GM12878 (cell line): ENCODE data around the gene CREB5.

Source experiments
- NFYB ChIP-seq: IDR thresholded peaks from 2 replicates; pipeline ENCODE4 v1.6.1; 2011; ENCODE audit warnings: low read depth, mild to moderate bottlenecking, low read length, improper control_type of control experiment, moderate library complexity; ENCODE audit not compliant: insufficient read depth
- POLR2A ChIP-seq: IDR thresholded peaks from 2 replicates; pipeline ENCODE4 v1.6.1; 2011; ENCODE audit warnings: low read depth, mild to moderate bottlenecking, low read length
- POLR2AphosphoS5 ChIP-seq: IDR thresholded peaks from 2 replicates; pipeline ENCODE4 v1.6.1; 2011; ENCODE audit warnings: mild to moderate bottlenecking, low read length, inconsistent platforms
- RCOR1 ChIP-seq: conservative IDR thresholded peaks from 2 replicates; pipeline ENCODE4 v1.6.1; 2012; ENCODE audit warnings: low read depth, low read length, improper control_type of control experiment
- TF ChIP-seq, protein P1 (sequence below): IDR thresholded peaks from 2 replicates; pipeline ENCODE4 v1.6.1; 2011; ENCODE audit warnings: low read depth, low read length, improper control_type of control experiment, borderline replicate concordance
- TF ChIP-seq, protein P2 (sequence below), 3 experiments: IDR thresholded peaks in 2 of 3; conservative IDR thresholded peaks in 1 of 3; 2 replicates each; pipeline ENCODE4 v1.5.1; 2011; ENCODE audit warnings: low read depth in 3 of 3, low read length in 3 of 3, mild to moderate bottlenecking in 3 of 3, control low read depth in 2 of 3, moderate library complexity in 2 of 3, inconsistent platforms in 1 of 3, mixed read lengths in 1 of 3; ENCODE audit not compliant: control insufficient read depth in 2 of 3, insufficient read depth in 1 of 3; ENCODE audit errors: extremely low read depth in 1 of 3
- TF ChIP-seq, protein P3 (sequence below): IDR thresholded peaks from 2 replicates; pipeline ENCODE4 v1.6.1; 2012; ENCODE audit warnings: mild to moderate bottlenecking, low read depth, low read length
- TF ChIP-seq, protein P4 (sequence below): IDR thresholded peaks from 2 replicates; pipeline ENCODE4 v1.6.1; 2012; ENCODE audit warnings: low read depth, low read length, improper control_type of control experiment

DNA sequence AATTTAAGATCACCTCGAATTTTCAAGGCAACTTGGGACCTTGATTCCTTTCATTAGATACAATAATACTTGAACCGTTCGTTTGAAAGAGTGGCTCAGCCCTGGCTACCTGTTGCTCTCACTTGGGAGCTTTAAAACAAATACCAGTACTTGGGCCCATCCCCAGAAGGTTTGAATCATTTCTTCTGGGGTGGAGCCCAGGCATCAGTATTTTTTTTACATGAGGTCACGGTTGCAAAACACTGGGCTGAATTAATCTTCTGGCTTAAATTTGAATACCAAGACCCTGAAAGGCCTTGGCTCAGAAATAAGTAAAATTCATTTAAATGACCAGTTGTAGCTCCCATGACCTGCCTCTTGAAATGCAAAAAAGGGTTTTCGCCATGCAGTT lies 214.9 kb downstream of the CREB5 start:
- TF ChIP-seq NFYB (no peak), POLR2AphosphoS5 (no peak), POLR2A (no peak), RCOR1 (no peak)
- TF ChIP-seq, protein P1, sequence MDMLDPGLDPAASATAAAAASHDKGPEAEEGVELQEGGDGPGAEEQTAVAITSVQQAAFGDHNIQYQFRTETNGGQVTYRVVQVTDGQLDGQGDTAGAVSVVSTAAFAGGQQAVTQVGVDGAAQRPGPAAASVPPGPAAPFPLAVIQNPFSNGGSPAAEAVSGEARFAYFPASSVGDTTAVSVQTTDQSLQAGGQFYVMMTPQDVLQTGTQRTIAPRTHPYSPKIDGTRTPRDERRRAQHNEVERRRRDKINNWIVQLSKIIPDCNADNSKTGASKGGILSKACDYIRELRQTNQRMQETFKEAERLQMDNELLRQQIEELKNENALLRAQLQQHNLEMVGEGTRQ, result no peak
- TF ChIP-seq, protein P2, sequence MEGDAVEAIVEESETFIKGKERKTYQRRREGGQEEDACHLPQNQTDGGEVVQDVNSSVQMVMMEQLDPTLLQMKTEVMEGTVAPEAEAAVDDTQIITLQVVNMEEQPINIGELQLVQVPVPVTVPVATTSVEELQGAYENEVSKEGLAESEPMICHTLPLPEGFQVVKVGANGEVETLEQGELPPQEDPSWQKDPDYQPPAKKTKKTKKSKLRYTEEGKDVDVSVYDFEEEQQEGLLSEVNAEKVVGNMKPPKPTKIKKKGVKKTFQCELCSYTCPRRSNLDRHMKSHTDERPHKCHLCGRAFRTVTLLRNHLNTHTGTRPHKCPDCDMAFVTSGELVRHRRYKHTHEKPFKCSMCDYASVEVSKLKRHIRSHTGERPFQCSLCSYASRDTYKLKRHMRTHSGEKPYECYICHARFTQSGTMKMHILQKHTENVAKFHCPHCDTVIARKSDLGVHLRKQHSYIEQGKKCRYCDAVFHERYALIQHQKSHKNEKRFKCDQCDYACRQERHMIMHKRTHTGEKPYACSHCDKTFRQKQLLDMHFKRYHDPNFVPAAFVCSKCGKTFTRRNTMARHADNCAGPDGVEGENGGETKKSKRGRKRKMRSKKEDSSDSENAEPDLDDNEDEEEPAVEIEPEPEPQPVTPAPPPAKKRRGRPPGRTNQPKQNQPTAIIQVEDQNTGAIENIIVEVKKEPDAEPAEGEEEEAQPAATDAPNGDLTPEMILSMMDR (IDR thresholded peaks at IDR 0.05 in 2 of 3, conservative IDR thresholded peaks at IDR 0.05 in 1 of 3; ENCODE audit: control insufficient read depth in 2 of 3, extremely low read depth in 1 of 3, insufficient read depth in 1 of 3, low read depth in 3 of 3, low read length in 3 of 3), result no peak
- TF ChIP-seq, protein P3, sequence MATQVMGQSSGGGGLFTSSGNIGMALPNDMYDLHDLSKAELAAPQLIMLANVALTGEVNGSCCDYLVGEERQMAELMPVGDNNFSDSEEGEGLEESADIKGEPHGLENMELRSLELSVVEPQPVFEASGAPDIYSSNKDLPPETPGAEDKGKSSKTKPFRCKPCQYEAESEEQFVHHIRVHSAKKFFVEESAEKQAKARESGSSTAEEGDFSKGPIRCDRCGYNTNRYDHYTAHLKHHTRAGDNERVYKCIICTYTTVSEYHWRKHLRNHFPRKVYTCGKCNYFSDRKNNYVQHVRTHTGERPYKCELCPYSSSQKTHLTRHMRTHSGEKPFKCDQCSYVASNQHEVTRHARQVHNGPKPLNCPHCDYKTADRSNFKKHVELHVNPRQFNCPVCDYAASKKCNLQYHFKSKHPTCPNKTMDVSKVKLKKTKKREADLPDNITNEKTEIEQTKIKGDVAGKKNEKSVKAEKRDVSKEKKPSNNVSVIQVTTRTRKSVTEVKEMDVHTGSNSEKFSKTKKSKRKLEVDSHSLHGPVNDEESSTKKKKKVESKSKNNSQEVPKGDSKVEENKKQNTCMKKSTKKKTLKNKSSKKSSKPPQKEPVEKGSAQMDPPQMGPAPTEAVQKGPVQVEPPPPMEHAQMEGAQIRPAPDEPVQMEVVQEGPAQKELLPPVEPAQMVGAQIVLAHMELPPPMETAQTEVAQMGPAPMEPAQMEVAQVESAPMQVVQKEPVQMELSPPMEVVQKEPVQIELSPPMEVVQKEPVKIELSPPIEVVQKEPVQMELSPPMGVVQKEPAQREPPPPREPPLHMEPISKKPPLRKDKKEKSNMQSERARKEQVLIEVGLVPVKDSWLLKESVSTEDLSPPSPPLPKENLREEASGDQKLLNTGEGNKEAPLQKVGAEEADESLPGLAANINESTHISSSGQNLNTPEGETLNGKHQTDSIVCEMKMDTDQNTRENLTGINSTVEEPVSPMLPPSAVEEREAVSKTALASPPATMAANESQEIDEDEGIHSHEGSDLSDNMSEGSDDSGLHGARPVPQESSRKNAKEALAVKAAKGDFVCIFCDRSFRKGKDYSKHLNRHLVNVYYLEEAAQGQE, result no peak
- TF ChIP-seq, protein P4, sequence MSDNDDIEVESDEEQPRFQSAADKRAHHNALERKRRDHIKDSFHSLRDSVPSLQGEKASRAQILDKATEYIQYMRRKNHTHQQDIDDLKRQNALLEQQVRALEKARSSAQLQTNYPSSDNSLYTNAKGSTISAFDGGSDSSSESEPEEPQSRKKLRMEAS, result no peak
